22Rv1 (cell line): ENCODE data around the gene TARBP2.

Experiments
- CTCF ChIP-seq: fragments of 450-650 bp; IDR thresholded peaks from 2 replicates; pipeline ENCODE4 v1.5.1; 2017; ENCODE audit warnings: mild to moderate bottlenecking
- ZFX ChIP-seq: fragments of 450-650 bp; IDR thresholded peaks from 2 replicates; pipeline ENCODE4 v1.6.1; 2017; ENCODE audit warnings: antibody characterized with exemption, borderline replicate concordance

- no peak for TF ChIP-seq CTCF
- TF ChIP-seq ZFX: no peak
Measured at GRCh38 chr12:53530920-53531319, 29.8 kb downstream of the TARBP2 start.
